HepG2 (cell line): Measurements from ENCODE around the gene CDH2. TPM values are rescaled to one million over a fixed set of nuclear protein-coding genes. Genes with fewer than 3 reads are reported as not detected.

Experiments used
- ATAC-seq: fragments of 200-7000 bp; cut with Tn5 transposase; 3 replicates; pipeline ENCODE4 v1.9.1; 2020; ENCODE audit warnings: mild to moderate bottlenecking, moderate library complexity
- BruUV-seq: library from RNA; stranded (reverse); fragments of 400-500 nt; replicated peaks from 2 replicates; lab custom pipeline; 2021; lab: Mats Ljungman, UMichigan
- CTCF ChIA-PET: fragments of 300-600 bp; formaldehyde crosslinking; extraction: SDS; loops from one replicate; lab custom pipeline; 2021; ENCODE audit warnings: low total read pairs, inconsistent platforms, low intra/inter-chr PET ratio; lab: Yijun Ruan, JAX
- POLR2A ChIA-PET: fragments of 350-600 bp; sonication (Branson Sonifier 250); formaldehyde crosslinking; loops from one replicate; lab custom pipeline; 2020; ENCODE audit warnings: antibody characterized with exemption, inconsistent platforms; lab: Yijun Ruan, JAX
- DNase-seq: peaks from one replicate; pipeline ENCODE4 v3.0.0-alpha.2; 2015; ENCODE audit warnings: low spot score
- FAIRE-seq: peaks from 3 replicates; lab custom pipeline; 2011; peaks lifted over from hg19 to GRCh38; lab: Jason Lieb, UNC
- H2AFZ ChIP-seq: one replicate; pipeline ENCODE4 v1.6.1; 2011; ENCODE audit warnings: low read length, inconsistent platforms
- H3K27ac ChIP-seq: fragments of 300-600 bp; 3 replicates; pipeline ENCODE4 v1.8.0; 2011; ENCODE audit warnings: mixed run types, mild to moderate bottlenecking, mixed read lengths, low read length, inconsistent platforms; ENCODE audit not compliant: insufficient read depth; ENCODE audit errors: extremely low read length
- H3K27me3 ChIP-seq, 2 experiments: fragments of 200-600 bp in 1 of 2; 2 replicates in 1 of 2; 3 replicates in 1 of 2; pipeline versions ENCODE4 v1.6.0 to v1.8.0; 2011; ENCODE audit warnings: low read length in 2 of 2, mild to moderate bottlenecking in 2 of 2, moderate library complexity in 2 of 2, inconsistent platforms in 1 of 2; ENCODE audit not compliant: insufficient read depth in 2 of 2, control insufficient read depth in 1 of 2
- H3K36me3 ChIP-seq, 2 experiments: fragments of 200-600 bp in 1 of 2; replicated peaks in 1 of 2; 2 replicates in 1 of 2; 3 replicates in 1 of 2; pipeline versions ENCODE4 v1.5.1 to v1.8.0; 2011; ENCODE audit warnings: low read length in 2 of 2, inconsistent platforms in 1 of 2; ENCODE audit not compliant: insufficient read depth in 2 of 2, control insufficient read depth in 1 of 2
- H3K4me1 ChIP-seq: 2 replicates; pipeline ENCODE4 v1.5.1; 2012; ENCODE audit warnings: low read length, inconsistent platforms; ENCODE audit not compliant: insufficient read depth
- H3K4me2 ChIP-seq: 2 replicates; pipeline ENCODE4 v1.6.0; 2011; ENCODE audit warnings: low read depth, low read length, inconsistent platforms
- H3K4me3 ChIP-seq, 3 experiments: fragments of 200-600 bp in 1 of 3; sonication (generic), shearing (Covaris generic) in 1 of 3; replicated peaks in 1 of 3; 2 replicates each; pipeline ENCODE4 v1.5.1; 2011 to 2016; ENCODE audit warnings: low read length in 3 of 3, inconsistent platforms in 2 of 3, low read depth in 2 of 3, mild to moderate bottlenecking in 2 of 3, control low read depth in 1 of 3, mixed read lengths in 1 of 3; ENCODE audit not compliant: insufficient read depth in 1 of 3
- H3K79me2 ChIP-seq: one replicate; pipeline ENCODE4 v1.6.1; 2011; ENCODE audit warnings: low read length, inconsistent platforms; ENCODE audit not compliant: insufficient read depth
- H3K9ac ChIP-seq: 2 replicates; pipeline ENCODE4 v1.6.0; 2011; ENCODE audit warnings: mild to moderate bottlenecking, low read depth, low read length, inconsistent platforms; ENCODE audit not compliant: insufficient read depth
- H3K9me3 ChIP-seq: 2 replicates; pipeline ENCODE4 v1.5.1; 2012; ENCODE audit warnings: mild to moderate bottlenecking, low read length
- H4K20me1 ChIP-seq: 2 replicates; pipeline ENCODE4 v1.6.0; 2011; ENCODE audit warnings: inconsistent platforms, mild to moderate bottlenecking, low read length, moderate library complexity; ENCODE audit not compliant: insufficient read depth
- BCLAF1 ChIP-seq: fragments of 450-650 bp; IDR thresholded peaks from 2 replicates; pipeline ENCODE4 v1.6.1; 2017; ENCODE audit warnings: mild to moderate bottlenecking
- CBFB ChIP-seq: sonication (generic); formaldehyde crosslinking; IDR thresholded peaks from 2 replicates; pipeline ENCODE4 v1.4.0; 2020; ENCODE audit warnings: missing genetic modification reagents
- CTCF ChIP-seq: sonication (generic); formaldehyde crosslinking; IDR thresholded peaks from 2 replicates; pipeline ENCODE4 v1.5.0; 2020; ENCODE audit warnings: mild to moderate bottlenecking, missing genetic modification reagents, moderate library complexity
- RAD21 ChIP-seq: fragments of 450-650 bp; formaldehyde crosslinking; IDR thresholded peaks from 2 replicates; pipeline ENCODE4 v1.5.0; 2020; ENCODE audit warnings: mild to moderate bottlenecking
- SETDB1 ChIP-seq: sonication (generic); formaldehyde crosslinking; IDR thresholded peaks from 2 replicates; pipeline ENCODE4 v1.5.1; 2020; ENCODE audit warnings: missing genetic modification reagents, mild to moderate bottlenecking, borderline replicate concordance
- SMC3 ChIP-seq: IDR thresholded peaks from 2 replicates; pipeline ENCODE4 v1.6.1; 2011; ENCODE audit warnings: low read length, improper control_type of control experiment
- STAG1 ChIP-seq: sonication (generic); formaldehyde crosslinking; IDR thresholded peaks from 2 replicates; pipeline ENCODE4 v1.4.0; 2020; ENCODE audit warnings: missing genetic modification reagents
- ZNF780A ChIP-seq: sonication (generic); formaldehyde crosslinking; IDR thresholded peaks from 2 replicates; pipeline ENCODE4 v1.8.0; 2022; ENCODE audit warnings: mild to moderate bottlenecking, missing genetic modification reagents, moderate library complexity
- WGBS: methylation state at CpG from one replicate; pipeline ENCODE4 v1.1.6; 2017; ENCODE audit warnings: low lambda C conversion rate; 5-methylcytosine and 5-hydroxymethylcytosine counted together
- in situ Hi-C: cut with HindIII; loops from 2 replicates; pipeline ENCODE4 v1.10.0; 2017; ENCODE audit warnings: low pct_unique_long_range_greater_than_20kb; ENCODE audit not compliant: extremely low pct_ligation_motif_present
- intact Hi-C: fragments of 100-400 bp; cut with micrococcal nuclease; formaldehyde crosslinking; loops from one replicate; pipeline ENCODE4 v1.10.0; 2022; ENCODE audit not compliant: unreplicated experiment
- polyA plus RNA-seq, 8 experiments: library from polyadenylated mRNA; depleted of rRNA in 3 of 8; stranded (reverse) in 7 of 8; unstranded in 1 of 8; fragments of >200 nt; fragmentation: Illumina TruSeq in 4 of 8; extraction: Trizol in 4 of 8; gene quantifications; 2 replicates each; pipeline versions ENCODE4 v1.2.1 to v1.2.3, GENCODE V29; 2011 to 2016; ENCODE audit warnings: low read depth in 4 of 8, missing spikeins in 1 of 8, mixed read lengths in 1 of 8; ENCODE audit not compliant: insufficient read depth in 1 of 8
- total RNA-seq, 5 experiments: library from RNA; depleted of rRNA; stranded (reverse); fragments of >200 nt; fragmentation: Illumina TruSeq; extraction: Trizol; gene quantifications; 2 replicates each; pipeline ENCODE4 v1.2.3, GENCODE V29; 2016; ENCODE audit warnings: low read depth in 1 of 5

The CDH2 gene
- total and polyA plus RNA-seq, 2 of the 13 experiments (the other 11 are each of a cell fraction or from before 2014, with no cell fraction given): 18.6 to 36.1 TPM

GRCh38 chr18:28189400-28190239, 12.7 kb upstream of the CDH2 start:
- in situ Hi-C loops: loop anchor here (10.0 to 25.0 kb wide), 4 partner anchors 185 to 577 kb away; no protein-coding TSS in a partner anchor
- CTCF ChIA-PET: interaction anchor here (0.8 to 2.1 kb wide), 4 partner anchors 175 to 584 kb away, joined by 3 to 15 read pairs (median 8); no protein-coding TSS in a partner anchor
- Histone ChIP-seq H3K79me2 (no peaks in the 10 kb centered on the region), H3K9ac (no peak overlapping the region), H3K4me1 (peaks cover 23% of the 10 kb centered on the region), H4K20me1 (no peaks in the 10 kb centered on the region), H3K9me3 (no peaks in the 10 kb centered on the region), H3K4me3 (no peak overlapping the region), H3K36me3 (no peaks in the 10 kb centered on the region), H3K27ac (no peak overlapping the region), H3K4me2 (no peak overlapping the region), H3K27me3 (no peaks in the 10 kb centered on the region), H2AFZ (no peak overlapping the region)
- intact Hi-C loops: loop anchor here (1.0 to 2.0 kb wide), 4 partner anchors 176 to 585 kb away; no protein-coding TSS in a partner anchor
- POLR2A ChIA-PET: no interaction called here
- FAIRE-seq (no peak), ATAC-seq (peak; percentile 86), DNase-seq (peak; percentile 54)
- TF ChIP-seq ZNF780A (CRISPR knock-in tag) (no peak), BCLAF1 (no peak), STAG1 (CRISPR knock-in tag) (peak; percentile 92), CBFB (CRISPR knock-in tag) (no peak), CTCF (CRISPR knock-in tag) (peak; percentile 82), RAD21 (CRISPR knock-in tag) (peak; percentile 61), SMC3 (peak; percentile 74), SETDB1 (CRISPR knock-in tag) (no peak)
- 37% methylated on average over 5 of the region's 5 CpGs for WGBS
- BruUV-seq: no TSS peak
